Gastroesophageal sphincter (tissue), 3 donors: ENCODE data around the gene PIGP.

Experiments
- CTCF ChIP-seq, 4 experiments: fragments of 200-600 bp in 2 of 4; fragments of 450-650 bp in 2 of 4; sonication (generic) in 1 of 4; IDR thresholded peaks; one replicate each; pipeline ENCODE4 v1.5.1; 2017 to 2019; ENCODE audit warnings: antibody characterized with exemption in 4 of 4, mild to moderate bottlenecking in 2 of 4, moderate library complexity in 2 of 4
- EP300 ChIP-seq: sonication (generic); formaldehyde crosslinking; IDR thresholded peaks from one replicate; pipeline ENCODE4 v1.6.1; 2017; ENCODE audit warnings: antibody characterized with exemption, mild to moderate bottlenecking
- POLR2A ChIP-seq, 2 donors: fragments of 450-650 bp; IDR thresholded peaks; one replicate each; pipeline ENCODE4 v1.6.1; 2017; ENCODE audit warnings: antibody characterized with exemption in 2 of 2, mild to moderate bottlenecking in 2 of 2, moderate library complexity in 1 of 2

DNA sequence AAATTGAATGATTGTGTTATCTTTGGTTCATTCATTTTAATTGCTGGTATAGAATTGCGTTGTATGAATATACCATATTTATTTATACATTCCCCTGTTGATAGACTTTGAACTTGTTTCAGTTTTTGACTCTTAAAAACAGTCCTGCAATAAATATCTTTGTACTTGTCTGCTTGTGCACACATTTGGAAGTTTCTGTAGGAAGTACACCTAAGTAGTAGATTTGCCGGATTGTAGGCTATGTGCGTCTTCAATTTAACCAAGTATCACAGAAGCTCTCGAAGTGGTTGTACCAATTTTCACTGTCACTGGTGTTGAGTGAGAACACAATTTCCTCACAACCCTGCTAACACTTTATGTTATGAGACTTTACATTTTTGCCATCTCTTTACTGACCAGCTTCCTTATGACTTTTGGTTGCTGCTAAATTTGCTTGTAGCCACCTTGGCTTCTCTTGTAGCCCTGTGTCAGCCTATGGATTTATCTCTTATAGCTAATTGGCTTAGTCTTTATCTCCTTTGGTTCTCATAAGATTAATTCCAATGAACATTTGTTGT lies 2.4 kb upstream of the PIGP start:
- TF ChIP-seq CTCF (IDR thresholded peaks at IDR 0.05) (no peak), EP300 (no peak), POLR2A (IDR thresholded peaks at IDR 0.05) (no peak)
